ENCODE measurements around the gene CPED1. TPM values are rescaled to one million over a fixed set of nuclear protein-coding genes. Genes with fewer than 3 reads are reported as not detected.
A peak's percentile ranks its signal among the peaks of the same experiment; 100 is the strongest.

Gene CPED1
- total RNA-seq, 2 experiments from 2014 or later: not detected

DNA sequence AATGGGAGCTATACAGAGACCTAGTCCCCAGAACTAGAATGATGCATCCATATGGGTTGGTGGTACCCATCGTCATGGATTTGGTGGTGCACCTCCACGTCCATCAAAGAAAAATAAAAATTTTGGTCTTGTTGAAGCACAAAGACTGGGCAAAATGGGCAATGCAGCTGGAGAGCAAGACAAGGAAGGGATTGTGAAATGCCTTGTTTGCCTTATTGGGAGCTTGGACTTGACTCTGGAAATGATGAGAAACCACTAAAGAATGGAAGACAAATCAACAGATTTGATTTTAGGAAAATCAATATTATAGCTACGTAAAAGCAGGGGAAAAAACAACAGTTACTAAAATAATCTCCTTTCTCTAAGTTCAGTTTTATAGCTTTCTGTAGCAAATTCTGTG, 150.9 kb downstream of the CPED1 start:
- Mint-ChIP-seq H3K27me3 (peaks cover 9% of the 10 kb centered on the region), H3K9me3 (no peaks in the 10 kb centered on the region), H3K27ac (no peak overlapping the region), H3K4me1 (ENCODE audit: low read depth) (peaks cover 22% of the 10 kb centered on the region), H3K36me3 (ENCODE audit: low read depth) (no peaks in the 10 kb centered on the region), H3K4me3 (no peak overlapping the region)
- ATAC-seq: no peak
- no peak for DNase-seq
- intact Hi-C loops (cut with micrococcal nuclease): loop anchor here (10.0 kb wide), 1 partner anchor 405 kb away; no protein-coding TSS in a partner anchor
- TF ChIP-seq, protein P1, sequence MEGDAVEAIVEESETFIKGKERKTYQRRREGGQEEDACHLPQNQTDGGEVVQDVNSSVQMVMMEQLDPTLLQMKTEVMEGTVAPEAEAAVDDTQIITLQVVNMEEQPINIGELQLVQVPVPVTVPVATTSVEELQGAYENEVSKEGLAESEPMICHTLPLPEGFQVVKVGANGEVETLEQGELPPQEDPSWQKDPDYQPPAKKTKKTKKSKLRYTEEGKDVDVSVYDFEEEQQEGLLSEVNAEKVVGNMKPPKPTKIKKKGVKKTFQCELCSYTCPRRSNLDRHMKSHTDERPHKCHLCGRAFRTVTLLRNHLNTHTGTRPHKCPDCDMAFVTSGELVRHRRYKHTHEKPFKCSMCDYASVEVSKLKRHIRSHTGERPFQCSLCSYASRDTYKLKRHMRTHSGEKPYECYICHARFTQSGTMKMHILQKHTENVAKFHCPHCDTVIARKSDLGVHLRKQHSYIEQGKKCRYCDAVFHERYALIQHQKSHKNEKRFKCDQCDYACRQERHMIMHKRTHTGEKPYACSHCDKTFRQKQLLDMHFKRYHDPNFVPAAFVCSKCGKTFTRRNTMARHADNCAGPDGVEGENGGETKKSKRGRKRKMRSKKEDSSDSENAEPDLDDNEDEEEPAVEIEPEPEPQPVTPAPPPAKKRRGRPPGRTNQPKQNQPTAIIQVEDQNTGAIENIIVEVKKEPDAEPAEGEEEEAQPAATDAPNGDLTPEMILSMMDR (IDR thresholded peaks at IDR 0.05): no peak
- ChIA-PET POLR2A (no interaction called here), CTCF (no interaction called here)

DNA sequence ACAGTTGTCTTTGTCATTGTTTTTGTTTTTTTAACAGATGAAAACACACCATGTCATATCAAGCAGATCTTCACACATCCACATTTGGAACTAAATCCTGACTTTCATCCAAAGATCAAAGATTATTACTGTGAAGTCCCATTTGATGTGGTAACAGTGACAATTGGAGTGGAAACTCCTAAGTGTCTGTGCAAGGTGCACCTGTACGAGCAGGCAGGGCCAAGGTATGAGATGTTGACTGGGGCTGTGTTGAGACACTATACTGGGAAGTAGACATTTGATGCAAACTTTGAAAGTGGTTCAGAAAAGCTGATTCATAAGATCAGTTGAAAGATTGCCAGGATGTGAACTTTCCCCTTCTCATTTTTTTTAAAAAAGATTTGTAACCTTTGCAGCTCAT, 152.3 kb downstream of the CPED1 start:
- intact Hi-C loops (cut with micrococcal nuclease): no loop called here
- ChIA-PET CTCF (no interaction called here), POLR2A (no interaction called here)
- Mint-ChIP-seq H3K4me1 (ENCODE audit: low read depth) (peaks cover 22% of the 10 kb centered on the region), H3K27ac (no peak overlapping the region), H3K9me3 (no peaks in the 10 kb centered on the region), H3K36me3 (ENCODE audit: low read depth) (no peaks in the 10 kb centered on the region), H3K4me3 (no peak overlapping the region), H3K27me3 (peaks cover 8% of the 10 kb centered on the region)
- TF ChIP-seq, protein P1 (IDR thresholded peaks at IDR 0.05): no peak
- DNase-seq (peak; percentile 25), ATAC-seq (peak; percentile 65)

DNA sequence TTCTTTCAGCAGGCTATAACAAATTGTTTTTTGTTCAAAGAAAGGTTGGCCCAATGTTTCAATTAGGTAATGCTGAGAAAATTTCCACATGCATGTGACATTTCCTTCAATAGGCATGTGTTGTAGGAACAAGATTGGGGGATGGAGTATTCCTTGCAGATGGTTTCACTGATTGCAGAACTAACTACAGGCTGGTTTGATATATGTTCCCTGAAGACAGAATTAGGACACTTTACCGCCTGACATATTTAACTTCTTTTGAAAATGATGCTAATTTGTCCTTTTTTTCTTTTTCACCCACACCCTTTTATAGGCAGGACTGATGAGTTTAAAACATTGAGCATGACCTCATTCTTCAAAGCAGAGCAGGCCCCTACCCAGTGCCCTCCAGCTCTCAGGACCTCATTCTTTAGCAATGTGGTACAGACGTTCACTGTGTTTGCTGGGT, 163.3 kb downstream of the CPED1 start:
- H3K36me3 Mint-ChIP-seq (ENCODE audit: low read depth): no peaks in the 10 kb centered on the region
- TF ChIP-seq, protein P1 (IDR thresholded peaks at IDR 0.05): no peak
- no peak overlapping the region for H3K4me3 Mint-ChIP-seq
- POLR2A ChIA-PET: no interaction called here
- H3K4me1 Mint-ChIP-seq (ENCODE audit: low read depth): no peaks in the 10 kb centered on the region
- ATAC-seq (no peak), DNase-seq (no peak)
- H3K27ac Mint-ChIP-seq: no peak overlapping the region
- H3K9me3 Mint-ChIP-seq: no peaks in the 10 kb centered on the region
- peaks cover 16% of the 10 kb centered on the region for H3K27me3 Mint-ChIP-seq
- CTCF ChIA-PET: no interaction called here
- intact Hi-C loops (cut with micrococcal nuclease): no loop called here

DNA sequence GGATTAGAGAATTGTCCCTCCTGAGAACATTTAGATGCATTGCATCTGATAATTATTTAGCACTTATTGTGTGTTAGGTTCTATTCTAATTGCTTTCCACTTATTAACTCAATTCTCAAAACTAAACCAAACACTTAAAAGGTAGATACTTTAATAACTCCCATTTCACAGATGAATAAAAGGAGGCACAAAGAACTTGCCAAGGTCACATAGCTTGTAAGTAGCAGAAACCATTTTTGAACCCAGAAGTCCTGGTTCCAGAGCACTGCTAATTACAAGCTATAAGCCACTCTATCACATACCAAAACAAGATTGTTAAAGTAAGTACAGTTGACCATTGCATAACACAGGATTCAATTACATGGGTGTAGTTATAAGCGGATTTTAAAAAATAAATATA, 164.9 kb downstream of the CPED1 start:
- Mint-ChIP-seq H3K27ac (no peak overlapping the region), H3K9me3 (no peaks in the 10 kb centered on the region), H3K4me3 (no peak overlapping the region), H3K27me3 (peaks cover 16% of the 10 kb centered on the region), H3K36me3 (ENCODE audit: low read depth) (no peaks in the 10 kb centered on the region), H3K4me1 (ENCODE audit: low read depth) (no peaks in the 10 kb centered on the region)
- DNase-seq (no peak), ATAC-seq (no peak)
- ChIA-PET POLR2A (no interaction called here), CTCF (no interaction called here)
- intact Hi-C loops (cut with micrococcal nuclease): no loop called here
- TF ChIP-seq, protein P1 (IDR thresholded peaks at IDR 0.05): no peak

DNA sequence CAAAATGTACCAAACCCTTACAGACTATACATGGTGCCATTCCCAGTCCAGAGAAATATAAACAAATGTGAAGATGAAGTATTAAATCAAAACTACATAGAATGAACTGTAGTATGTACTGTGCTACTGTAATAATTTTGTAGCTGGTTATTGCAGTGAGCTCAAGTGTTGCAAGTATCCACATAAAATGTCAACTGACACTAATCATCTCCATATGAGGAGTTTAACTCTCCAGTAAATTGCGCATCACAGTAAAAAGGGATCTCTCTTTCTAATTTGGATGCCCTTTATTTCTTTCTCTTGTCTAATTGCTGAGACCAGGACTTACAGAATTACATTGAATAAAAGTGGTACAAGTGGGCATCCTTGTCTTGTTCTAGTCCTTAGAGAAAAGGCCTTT, 165.5 kb downstream of the CPED1 start:
- no peak overlapping the region for H3K27ac Mint-ChIP-seq
- no peak overlapping the region for H3K4me3 Mint-ChIP-seq
- DNase-seq (no peak), ATAC-seq (no peak)
- H3K4me1 Mint-ChIP-seq (ENCODE audit: low read depth): no peaks in the 10 kb centered on the region
- ChIA-PET CTCF (no interaction called here), POLR2A (no interaction called here)
- peaks cover 14% of the 10 kb centered on the region for H3K27me3 Mint-ChIP-seq
- no peaks in the 10 kb centered on the region for H3K36me3 Mint-ChIP-seq (ENCODE audit: low read depth)
- TF ChIP-seq, protein P1 (IDR thresholded peaks at IDR 0.05): no peak
- intact Hi-C loops (cut with micrococcal nuclease): no loop called here
- no peaks in the 10 kb centered on the region for H3K9me3 Mint-ChIP-seq

Measured in activated CD8-positive, alpha-beta T cell treated with anti-CD3 and anti-CD28 coated beads for 36 hours (primary cell).